Lung microvascular endothelial cell (primary cell): Measurements from ENCODE around the gene GNG7. TPM values are rescaled to one million over a fixed set of nuclear protein-coding genes. Genes with fewer than 3 reads are reported as not detected.
"Not testable (repeated sequence)": the region's sequence is repeated elsewhere in the genome, so short reads cannot be mapped to it uniquely, and the experiment has no call there.

Source experiments
- DNase-seq, 2 donors: peaks; one replicate each; pipeline versions ENCODE4 v3.0.0 to v3.0.0-alpha.2; 2010; ENCODE audit warnings: low read depth in 2 of 2
- total RNA-seq: library from RNA; depleted of rRNA; stranded (reverse); fragments of >200 nt; gene quantifications from 2 replicates; pipeline ENCODE4 v1.2.1, GENCODE V29; 2014

GNG7 gene
- total RNA-seq, 1 donor from 2014 or later, result 1.2 TPM

DNA sequence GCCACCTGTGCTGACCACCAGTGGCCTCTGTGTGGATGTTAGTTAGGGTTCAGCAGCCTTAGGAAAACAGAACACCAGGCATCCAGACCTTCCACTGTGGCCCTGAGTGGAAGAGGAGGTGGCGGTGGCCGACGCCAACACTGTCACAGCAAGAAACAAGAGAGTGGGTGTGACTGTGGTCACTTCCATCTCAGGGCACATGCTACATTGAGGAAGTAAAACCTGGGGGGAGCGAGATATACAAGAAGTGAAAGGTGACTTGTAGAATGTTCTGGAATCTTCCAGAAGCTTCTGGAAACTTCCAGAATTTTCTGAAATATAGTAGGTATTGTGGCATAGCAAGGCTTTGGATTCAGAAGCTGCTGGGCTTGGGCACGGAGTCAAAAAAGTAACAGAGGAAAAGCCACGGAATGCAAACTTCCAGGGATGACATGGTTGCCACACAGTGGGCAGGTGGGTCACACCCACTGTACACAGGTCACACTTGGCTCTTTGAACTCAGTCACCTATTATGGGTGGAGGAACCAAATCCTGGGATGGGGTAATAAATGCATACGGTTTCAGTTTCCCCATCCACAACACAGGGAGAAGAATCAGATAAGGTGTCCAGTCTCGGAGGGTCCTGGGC is 24.3 kb downstream of the GNG7 start:
- DNase-seq, result no peak

DNA sequence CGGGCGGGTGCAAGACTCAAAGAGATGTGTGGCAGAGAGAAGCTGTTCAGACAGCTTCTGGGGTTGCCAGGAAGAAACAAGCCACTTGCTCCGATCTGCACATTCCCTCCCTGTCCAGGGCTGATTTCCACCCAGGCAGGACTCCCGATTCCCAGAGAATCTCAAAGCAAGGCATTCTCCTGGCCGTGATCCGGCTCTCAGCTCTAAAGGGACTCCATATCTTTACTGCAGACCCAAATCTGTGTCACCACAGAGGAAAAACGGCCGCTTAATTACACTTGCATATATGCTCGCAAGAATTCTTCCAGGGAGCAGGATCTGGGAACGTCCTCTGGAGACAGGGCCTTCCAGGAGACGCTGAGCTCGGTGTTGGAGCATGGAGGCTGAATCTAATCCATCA is 25.7 kb downstream of the GNG7 start:
- DNase-seq, result no peak

DNA sequence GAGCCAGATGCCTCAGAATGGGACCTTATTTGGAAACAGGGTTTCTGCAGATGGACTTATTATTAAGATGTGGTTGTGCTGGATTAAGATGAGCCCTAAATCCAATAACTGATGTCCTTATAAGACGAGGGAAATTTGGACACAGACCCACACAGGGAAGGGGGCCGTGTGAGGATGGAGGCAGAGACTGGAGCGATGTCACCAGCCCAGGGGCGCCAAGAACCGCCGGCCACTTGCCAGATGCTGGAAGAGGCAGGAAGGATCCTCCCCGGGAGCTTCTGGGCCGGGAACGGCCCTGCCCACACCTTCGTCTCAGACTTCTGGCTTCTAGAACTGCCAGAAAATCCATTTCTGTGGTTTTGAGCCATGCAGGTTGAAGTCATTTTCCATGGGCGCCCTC is 26.6 kb downstream of the GNG7 start:
- no peak for DNase-seq

DNA sequence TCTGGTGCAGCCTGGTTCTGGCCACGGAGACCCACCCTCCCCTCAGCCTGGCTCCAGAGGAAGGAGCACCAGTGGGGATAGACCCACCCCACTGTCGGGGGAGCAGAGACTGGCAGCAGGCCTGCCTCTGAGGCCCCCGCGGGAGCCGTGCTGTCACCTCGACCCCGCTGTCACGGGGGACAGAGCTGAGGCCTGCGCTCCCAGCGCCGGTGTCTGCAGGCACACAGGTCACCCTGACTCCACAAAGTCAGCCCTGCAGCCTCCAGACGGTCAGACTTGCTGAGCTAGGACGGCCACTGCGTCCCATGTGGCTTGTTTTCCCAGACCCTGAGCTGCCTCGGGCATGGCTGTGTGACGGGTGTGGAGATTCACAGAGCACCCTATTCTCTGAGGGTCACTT is 32.3 kb downstream of the GNG7 start:
- DNase-seq, result no peak

DNA sequence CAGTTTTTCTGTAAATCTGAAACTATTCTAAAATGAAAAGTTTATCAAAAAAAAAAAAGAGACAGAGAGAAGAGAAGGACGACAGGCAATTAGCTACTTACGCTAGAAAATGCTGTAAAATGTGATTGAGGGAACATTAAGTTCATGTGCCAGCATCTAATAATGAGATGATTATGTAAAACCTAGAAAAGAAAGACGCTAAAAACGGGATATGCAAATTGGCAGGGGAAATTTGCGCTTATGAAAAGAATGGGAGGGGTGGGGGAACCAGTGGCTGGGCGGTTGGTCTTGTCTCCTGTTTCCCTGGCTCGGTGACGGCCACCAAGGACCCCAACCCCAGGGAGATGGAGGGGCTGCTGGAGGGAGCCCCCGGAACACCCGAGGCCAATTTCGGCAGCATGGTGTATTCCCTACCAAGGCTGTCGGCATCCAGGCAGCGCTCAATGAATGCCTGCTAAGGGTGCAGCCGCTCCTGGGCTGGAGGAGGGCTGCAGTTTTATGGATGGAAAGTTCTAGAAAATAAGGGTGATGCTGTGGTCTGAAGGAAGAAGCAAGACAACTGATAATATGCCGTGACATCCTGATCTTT is 34.2 kb downstream of the GNG7 start:
- DNase-seq, result no peak

DNA sequence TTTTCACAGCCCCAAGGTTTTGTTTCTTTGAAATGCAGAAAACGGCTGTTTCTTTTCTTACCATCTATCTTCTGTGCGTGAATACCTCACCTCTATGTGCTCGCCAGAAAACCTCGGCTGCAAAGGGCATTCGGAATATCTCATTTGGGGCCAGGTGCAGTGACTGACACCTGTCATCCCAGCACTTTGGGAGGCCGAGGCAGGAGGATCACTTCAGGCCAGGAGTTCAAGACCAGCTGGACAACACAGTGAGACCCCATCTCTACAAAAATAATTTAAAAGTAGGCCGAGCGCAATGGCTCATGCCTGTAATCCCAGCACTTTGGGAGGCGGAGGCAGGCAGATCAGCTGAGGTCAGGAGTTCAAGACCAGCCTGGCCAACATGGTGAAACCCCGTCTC is 35.1 kb downstream of the GNG7 start:
- not testable (repeated sequence) for DNase-seq

DNA sequence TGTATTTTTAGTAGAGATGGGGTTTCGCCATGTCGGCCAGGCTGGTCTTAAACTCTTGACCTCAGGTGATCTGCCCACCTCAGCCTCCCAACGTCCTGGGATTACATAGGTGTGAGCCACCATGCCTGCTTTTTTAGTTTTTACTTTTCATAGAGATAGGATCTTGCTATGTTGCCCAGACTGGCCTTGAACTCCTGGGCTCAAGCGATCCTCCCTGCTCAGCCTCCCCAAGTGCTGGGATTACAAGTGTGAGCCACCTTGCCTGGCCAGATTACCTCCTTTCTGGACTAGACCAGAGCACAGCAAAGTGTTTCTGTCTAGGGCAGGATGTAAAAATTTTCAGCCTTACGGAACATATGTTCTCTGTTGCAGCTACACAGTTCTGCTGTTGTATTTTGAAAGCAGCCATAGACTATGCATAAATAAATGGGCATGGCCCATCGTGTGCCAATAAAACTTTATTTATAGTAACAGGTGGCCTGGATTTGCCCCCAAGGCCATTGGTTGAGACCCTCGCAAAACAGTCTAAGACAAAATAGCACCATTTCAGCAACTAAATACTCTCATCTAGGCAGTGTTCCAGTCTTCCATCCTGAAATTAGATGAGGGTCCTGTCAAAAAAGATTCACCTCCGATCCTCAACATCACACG is 36.0 kb downstream of the GNG7 start:
- DNase-seq, result no peak

DNA sequence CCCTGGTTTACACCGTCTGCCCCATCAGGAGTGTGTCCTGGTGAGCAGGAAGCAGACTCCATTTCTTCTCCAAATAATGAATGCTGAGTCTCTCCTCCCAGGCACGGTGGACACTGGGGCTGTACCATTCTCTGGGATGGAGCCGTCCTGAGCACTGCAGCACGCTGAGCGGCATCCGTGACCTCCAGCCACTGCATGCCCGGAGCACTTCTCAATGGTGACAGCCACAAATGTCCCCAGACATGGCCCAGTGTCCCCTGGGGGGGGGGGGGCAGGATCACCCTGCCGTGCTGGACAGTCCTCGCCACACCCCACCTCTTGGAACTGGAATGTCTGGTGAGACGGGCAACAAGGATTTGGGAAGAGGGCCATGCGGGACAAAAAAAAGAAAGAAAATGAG is 37.4 kb downstream of the GNG7 start:
- DNase-seq, result no peak

DNA sequence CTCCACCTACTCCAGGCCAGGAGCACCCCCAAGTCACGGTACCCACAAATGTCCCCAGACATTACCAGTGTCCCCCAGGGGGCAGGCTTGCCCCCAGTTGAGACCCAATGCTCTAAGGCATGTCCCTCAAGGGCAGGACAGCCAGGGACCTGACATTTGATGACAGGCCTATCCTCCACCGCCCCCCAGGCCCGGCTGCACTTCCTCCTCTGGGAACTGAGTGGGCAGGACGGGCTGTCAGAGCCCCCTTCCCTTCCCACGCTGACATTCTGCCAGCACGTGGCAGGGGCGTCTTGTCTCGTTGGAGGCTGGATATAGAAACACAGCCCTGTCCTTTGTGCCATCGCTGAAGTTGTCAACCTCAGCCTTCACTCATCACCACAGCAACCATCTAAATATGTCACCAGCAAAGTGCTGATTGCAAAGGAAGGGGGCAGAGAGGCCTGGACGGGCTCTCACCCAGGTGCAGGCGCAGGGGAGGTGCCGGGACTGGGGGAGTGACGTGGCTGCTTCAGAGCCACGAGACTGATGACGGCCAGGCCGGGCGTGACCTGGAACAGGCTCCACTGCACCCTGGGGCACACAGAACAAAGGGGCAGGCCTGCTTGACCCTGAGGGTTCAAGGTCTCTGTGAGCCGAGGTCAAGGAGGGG is 38.4 kb downstream of the GNG7 start:
- DNase-seq, result peak in 1 of 2 donors; percentile 43

DNA sequence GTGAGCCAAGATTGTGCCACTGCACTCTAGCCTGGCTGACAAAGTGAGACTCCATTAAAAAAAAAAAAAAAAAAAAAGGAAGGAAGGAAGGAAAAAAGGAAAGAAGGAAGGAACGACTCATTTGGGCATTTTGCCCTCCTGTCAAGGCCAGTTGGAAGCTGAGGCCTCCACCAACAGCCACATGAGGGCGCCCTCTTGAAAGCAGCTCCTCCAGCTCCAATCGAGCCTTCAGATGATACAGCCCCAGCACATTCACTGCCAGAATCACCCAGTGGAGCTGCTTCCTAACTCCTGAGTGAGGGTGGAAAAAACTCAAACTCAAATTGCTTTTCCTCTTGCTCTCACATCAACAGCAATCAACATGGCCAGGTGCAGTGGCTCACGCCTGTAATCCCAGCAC is 40.9 kb downstream of the GNG7 start:
- no peak for DNase-seq

DNA sequence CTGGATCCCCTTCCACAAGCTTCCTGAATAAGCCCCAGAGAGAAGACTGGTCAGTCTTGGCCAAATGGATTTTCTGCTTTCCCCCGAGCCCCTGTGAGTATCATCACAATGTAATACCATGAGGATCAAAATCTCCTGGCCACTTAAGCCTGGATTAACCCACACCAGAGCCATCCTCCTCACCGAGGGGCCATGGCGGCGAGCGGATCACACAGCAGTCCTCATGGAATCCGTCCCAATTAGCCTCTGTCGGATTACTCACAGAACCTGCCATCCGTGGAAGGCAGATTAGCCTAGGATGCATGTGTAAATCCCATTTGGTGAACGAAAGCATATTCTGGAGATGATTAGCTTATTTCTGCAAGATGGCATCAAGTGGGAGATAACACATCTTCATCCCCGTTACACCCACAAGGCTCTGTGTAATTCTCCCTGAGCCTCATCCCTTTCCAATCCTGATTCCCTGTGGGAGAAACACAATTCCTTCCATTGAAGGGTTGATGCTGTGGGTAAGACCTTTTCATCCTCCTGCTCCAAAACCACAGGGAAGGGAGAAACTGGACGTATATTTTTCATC is 42.5 kb downstream of the GNG7 start:
- DNase-seq, result no peak

DNA sequence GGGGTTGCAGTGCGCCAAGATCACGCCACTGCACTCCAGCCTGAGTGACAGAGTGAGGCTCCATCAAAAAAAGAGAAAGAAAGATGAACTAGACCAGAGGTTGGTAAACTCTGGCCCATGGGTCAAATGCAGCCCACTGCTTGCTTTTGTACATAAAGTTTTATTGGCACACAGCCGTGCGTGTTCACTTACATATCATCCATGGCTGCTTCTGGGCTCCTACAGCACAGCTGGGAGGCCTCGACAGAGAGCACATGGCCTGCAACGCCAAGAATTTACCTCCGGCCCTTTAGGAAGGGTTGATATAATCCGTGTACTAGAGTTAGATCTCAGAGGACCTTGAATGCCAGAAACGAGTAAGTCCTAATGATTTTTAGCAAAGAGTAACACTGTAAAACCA is 46.0 kb downstream of the GNG7 start:
- no peak for DNase-seq

DNA sequence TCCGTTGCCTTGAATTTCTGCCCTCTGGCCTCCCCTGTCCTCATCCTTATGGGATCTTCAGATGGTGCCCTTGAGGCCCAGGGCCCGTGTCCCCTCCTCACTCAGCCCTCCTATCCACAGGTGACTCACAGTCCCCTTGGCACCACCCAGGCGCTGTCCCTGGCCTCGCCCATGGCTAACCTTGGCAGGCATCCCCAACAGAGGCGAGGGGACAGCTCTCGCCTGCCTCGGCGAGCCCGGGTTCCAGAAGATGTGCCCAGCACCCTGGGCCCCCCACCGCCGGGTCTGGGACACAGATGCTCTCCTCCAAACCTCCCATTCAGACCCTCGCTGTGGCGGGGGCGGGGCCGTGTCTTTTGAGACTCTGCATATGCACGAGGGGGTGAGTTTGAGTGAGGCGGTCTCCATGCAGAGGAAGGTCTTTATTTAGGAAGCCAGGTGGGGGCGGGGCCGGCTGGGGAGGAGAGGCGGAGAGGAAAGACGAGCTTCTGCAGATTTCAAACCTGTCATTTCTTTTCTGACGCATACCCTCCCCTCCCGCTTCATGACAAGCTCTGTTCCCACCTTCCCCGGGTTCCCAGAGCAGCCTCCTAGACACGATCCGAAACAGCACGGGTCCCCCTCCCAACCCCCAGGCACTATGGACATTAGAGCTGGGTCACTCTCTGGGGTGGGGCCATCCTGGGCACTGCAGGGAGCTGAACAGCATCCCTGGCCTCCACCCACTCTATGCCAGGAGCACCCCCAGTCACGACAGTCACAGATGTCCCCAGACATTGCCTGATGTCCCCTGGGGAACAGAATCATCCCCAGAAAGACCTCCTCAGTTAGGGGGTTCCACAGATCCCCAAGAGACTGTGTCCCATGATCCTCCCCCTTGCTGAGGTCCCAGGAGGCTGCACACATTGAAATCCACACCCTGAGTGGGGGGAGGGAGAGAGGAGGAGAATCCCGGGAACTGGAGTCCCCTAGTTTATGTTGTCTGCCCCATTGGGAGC is 48.5 kb downstream of the GNG7 start:
- DNase-seq, result no peak

DNA sequence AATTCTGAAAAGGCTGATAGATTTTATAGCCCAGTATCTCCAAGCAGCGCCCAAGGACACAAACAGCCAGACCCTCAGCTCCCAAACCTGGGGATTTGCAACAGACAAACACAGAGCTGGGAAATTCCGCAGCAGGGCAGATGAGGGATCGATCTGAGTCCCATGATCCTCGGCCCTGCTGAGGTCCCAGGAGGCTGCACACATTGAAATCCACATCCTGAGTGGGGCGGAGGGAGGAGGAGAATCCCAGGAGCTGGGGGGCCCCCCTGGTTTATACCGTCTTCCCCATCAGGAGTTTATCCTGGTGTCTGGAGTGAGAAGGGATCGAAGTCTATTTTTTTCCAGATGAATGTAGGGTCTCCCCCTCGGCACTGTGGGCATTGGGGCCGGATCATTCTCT is 49.3 kb downstream of the GNG7 start:
- DNase-seq, result no peak

DNA sequence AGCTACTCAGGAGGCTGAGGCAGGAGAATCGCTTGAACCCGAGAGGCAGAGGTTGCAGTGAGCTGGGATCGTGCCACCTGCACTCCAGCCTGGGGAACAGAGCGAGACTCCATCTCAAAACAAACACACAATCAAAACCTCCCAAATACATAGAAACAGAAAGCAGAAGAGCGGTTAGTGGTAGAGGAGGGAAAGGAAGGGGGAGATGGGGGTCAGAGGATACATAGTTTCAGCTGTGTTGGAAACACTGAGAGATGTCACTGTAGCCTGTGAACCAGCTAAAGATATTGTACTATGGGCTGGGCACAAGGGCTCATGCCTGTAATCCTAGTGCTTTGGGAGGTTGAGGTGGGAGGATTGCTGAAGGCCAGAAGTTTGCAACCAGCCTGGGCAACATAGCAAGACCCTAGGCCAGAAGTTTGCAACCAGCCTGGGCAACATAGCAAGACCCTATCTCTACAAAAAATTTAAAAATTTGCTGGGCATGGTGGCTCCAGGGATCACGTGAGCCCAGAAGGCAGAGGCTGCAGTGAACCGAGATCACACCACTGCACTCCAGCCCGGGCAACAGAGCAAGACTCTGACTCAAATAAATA is 49.9 kb downstream of the GNG7 start:
- no peak for DNase-seq

DNA sequence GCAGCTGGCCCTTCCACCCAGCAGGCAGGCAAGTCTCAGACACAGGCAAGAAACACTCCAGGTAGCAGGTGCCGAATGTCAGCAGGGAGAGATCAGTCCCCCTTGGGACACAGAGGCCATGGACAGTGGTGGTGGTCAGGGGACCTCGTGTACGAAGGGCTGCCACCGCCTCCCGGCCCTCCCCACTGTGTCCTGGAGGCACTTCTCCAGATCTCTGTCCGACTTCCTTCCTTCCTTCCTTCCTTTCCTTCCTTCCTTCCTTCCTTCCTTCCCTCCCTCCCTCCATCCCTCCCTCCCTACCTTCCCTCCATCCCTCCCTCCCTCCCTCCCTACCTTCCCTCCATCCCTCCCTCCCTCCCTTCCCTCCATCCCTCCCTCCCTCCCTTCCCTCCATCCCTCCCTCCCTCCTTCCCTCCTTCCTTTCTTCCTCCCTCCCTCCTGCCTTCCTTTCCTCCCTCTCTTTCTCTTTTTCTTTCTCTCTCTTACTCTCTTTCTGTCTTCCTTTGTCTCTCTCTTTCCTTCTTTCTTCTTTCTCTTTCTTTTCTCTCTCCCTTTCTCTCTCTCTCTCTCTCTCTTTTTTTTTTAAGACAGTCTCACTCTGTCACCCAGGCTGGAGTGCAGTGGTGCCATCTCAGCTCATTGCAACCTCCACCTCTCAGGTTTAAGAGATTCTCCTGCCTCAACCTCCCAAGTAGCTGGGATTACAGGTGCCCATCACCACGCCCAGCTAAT is 51.3 kb downstream of the GNG7 start:
- not testable (repeated sequence) for DNase-seq

DNA sequence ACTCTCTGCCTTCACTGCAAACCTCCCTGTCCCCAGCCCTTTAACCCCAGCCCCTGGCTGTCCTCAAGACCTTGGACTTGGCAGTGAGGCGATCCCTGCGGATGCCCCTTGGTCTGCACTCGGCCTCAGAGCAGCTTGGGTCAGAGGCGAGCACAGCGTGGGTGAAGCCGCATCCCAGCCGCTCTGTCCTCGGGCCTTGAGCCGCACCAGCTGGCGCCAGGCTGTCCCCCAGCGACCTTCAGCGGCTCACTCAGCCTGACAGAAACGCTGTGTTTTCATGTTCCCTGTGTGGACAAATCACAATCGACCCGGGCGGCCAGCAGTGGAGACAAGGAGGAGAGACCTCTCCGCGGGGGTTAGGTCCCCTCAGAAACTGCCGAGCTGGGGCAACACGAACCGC is 52.0 kb downstream of the GNG7 start:
- DNase-seq, result no peak

DNA sequence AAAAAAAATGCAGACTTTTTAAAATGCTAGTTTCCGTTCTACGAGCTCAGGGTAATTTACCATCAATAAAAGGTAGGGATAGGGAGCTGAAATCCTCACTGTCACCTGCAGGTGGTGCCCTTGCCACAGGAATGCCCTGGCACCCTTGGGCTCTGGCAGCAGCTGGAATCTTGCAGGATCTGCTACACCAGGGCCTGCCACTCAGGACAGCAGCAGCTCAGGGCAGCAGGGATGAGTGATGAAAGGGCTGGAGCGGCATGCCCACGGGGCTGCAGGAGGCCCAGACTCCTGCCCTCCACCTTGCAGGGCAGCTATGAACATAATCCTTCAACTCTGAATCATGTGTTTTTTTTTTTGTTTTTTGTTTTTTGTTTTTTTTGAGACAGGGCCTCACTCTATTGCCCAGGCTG is 54.0 kb downstream of the GNG7 start:
- peak; percentile 74 to 86 for DNase-seq

DNA sequence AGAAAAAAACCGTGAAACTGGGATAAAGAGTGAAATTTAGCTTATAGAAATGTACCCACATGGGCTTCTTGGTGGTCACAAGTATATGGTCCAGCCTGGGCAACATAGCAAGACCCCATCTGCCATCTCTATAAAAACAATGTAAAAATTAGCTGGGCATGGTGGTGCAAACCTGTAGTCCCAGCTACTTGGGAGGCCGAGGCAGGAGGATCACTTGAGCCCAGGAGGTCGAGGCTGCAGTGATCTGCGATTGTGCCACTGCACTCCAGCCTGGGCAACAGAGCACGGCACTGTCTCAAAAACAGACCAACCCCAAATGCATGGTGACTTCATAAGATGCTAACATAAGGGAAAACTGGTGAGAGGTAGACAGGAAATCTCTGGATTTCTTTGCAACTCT is 54.4 kb downstream of the GNG7 start:
- no peak for DNase-seq
